Suprapubic skin (tissue), 4 donors: ENCODE measurements around the gene L1CAM. TPM values are rescaled to one million over a fixed set of nuclear protein-coding genes. Genes with fewer than 3 reads are reported as not detected.
A peak's percentile ranks its signal among the peaks of the same experiment; 100 is the strongest.

Experiments used
- DNase-seq, 2 donors: peaks; one replicate each; pipeline ENCODE4 v3.0.0-alpha.2; 2019; ENCODE audit warnings: low spot score in 2 of 2
- H3K27ac ChIP-seq: fragments of 200-600 bp; sonication (generic); one replicate; pipeline ENCODE4 v1.5.1; 2019
- H3K27me3 ChIP-seq: fragments of 200-600 bp; sonication (generic); one replicate; pipeline ENCODE4 v1.5.1; 2019
- H3K36me3 ChIP-seq: fragments of 200-600 bp; sonication (generic); one replicate; pipeline ENCODE4 v1.5.1; 2019
- H3K4me1 ChIP-seq: fragments of 200-600 bp; sonication (generic); one replicate; pipeline ENCODE4 v1.5.1; 2019
- H3K4me3 ChIP-seq: fragments of 200-600 bp; sonication (generic); one replicate; pipeline ENCODE4 v1.5.1; 2019; ENCODE audit warnings: mild to moderate bottlenecking
- H3K9me3 ChIP-seq: fragments of 200-600 bp; sonication (generic); one replicate; pipeline ENCODE4 v1.5.1; 2019
- EP300 ChIP-seq: sonication (generic); formaldehyde crosslinking; IDR thresholded peaks from one replicate; pipeline ENCODE4 v1.6.1; 2017; ENCODE audit warnings: antibody characterized with exemption
- POLR2A ChIP-seq, 2 donors: fragments of 450-650 bp; IDR thresholded peaks; one replicate each; pipeline ENCODE4 v1.6.1; 2017; ENCODE audit warnings: antibody characterized with exemption in 2 of 2, mild to moderate bottlenecking in 2 of 2, moderate library complexity in 2 of 2
- POLR2AphosphoS5 ChIP-seq, 3 donors: sonication (generic); formaldehyde crosslinking; IDR thresholded peaks; one replicate each; pipeline ENCODE4 v1.6.1; 2017; ENCODE audit warnings: antibody characterized with exemption in 3 of 3
- WGBS: methylation state at CpG from one replicate; pipeline ENCODE4 v1.1.5; 2018; 5-methylcytosine and 5-hydroxymethylcytosine counted together
- total RNA-seq, 4 donors: library from RNA; depleted of rRNA; stranded (reverse); fragments of >200 nt; gene quantifications; one replicate each; pipeline ENCODE4 v1.1.0, GENCODE V29; 2016
- TF ChIP-seq, protein P1 (sequence below), 2 donors: fragments of 200-600 bp in 1 of 2; fragments of 450-650 bp in 1 of 2; sonication (generic) in 1 of 2; IDR thresholded peaks; one replicate each; pipeline ENCODE4 v1.5.1; 2016 to 2019; ENCODE audit warnings: antibody characterized with exemption in 2 of 2, mild to moderate bottlenecking in 1 of 2, moderate library complexity in 1 of 2

L1CAM gene
- total RNA-seq, 4 donors from 2014 or later: 4.1 to 10.4 (median 8.5) TPM

DNA sequence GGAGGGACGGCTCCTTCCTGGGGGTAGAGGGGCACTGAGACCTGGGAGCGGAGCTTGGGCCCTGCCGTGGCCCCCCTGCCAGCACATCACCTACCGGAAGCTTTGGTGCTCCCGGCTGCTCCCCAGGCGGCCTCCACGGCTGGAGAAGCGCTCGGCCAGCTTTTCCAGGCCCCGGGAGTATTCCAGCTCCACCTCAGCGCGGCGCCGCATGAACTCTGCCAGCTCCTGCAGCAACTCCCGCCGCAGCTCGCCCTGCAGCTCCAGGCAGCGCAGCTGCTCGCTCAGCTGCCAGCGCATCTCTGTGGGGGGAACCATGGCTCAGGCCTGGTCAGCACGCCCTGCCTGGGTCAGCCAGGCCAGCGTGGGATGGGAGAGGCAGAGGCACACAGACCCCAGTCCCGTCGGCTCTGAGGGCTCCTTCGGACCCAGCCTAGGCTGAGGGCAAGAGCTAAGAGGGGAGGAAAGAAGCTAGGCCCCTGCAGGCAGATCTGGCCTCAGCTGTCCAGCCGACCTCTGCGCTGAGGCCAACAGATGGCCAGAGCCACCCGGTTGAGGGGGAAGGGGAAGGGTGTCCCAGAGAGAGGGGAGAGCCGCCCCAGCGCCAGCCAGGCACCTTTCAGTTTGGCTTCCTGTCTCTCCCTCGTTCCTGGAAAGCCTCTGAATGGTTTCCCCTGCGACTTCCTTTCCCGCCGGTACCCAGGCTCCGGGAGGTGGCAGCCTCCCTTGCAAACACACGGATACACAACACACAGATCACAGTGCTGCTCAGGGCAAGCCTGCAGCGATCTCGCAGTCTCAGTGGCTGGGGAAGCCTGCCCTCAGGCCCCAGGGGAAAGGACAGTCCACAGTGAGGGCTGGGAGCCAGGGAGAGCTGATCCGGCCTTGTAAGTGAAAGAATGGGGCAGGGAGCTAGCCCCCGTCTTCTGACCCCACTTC lies 35.8 kb upstream of the L1CAM start:
- DNase-seq: peak in 1 of 2 donors; percentile 59
- H3K4me1 ChIP-seq: peaks cover 33% of the 10 kb centered on the region
- peak overlapping the region; percentile 16 for H3K4me3 ChIP-seq
- H3K36me3 ChIP-seq: no peaks in the 10 kb centered on the region
- no peaks in the 10 kb centered on the region for H3K27me3 ChIP-seq
- TF ChIP-seq, protein P1, sequence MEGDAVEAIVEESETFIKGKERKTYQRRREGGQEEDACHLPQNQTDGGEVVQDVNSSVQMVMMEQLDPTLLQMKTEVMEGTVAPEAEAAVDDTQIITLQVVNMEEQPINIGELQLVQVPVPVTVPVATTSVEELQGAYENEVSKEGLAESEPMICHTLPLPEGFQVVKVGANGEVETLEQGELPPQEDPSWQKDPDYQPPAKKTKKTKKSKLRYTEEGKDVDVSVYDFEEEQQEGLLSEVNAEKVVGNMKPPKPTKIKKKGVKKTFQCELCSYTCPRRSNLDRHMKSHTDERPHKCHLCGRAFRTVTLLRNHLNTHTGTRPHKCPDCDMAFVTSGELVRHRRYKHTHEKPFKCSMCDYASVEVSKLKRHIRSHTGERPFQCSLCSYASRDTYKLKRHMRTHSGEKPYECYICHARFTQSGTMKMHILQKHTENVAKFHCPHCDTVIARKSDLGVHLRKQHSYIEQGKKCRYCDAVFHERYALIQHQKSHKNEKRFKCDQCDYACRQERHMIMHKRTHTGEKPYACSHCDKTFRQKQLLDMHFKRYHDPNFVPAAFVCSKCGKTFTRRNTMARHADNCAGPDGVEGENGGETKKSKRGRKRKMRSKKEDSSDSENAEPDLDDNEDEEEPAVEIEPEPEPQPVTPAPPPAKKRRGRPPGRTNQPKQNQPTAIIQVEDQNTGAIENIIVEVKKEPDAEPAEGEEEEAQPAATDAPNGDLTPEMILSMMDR (IDR thresholded peaks at IDR 0.05): no peak
- TF ChIP-seq POLR2A (IDR thresholded peaks at IDR 0.05) (no peak), POLR2AphosphoS5 (IDR thresholded peaks at IDR 0.05) (no peak), EP300 (no peak)
- H3K9me3 ChIP-seq: no peaks in the 10 kb centered on the region
- H3K27ac ChIP-seq: no peak overlapping the region
- 56% methylated on average over 26 of the region's 40 CpGs for WGBS

- H3K4me3 ChIP-seq: peak overlapping the region; percentile 16
- DNase-seq: no peak
- H3K4me1 ChIP-seq: peaks cover 27% of the 10 kb centered on the region
- H3K27ac ChIP-seq: no peak overlapping the region
- no peaks in the 10 kb centered on the region for H3K27me3 ChIP-seq
- 73% methylated on average over 8 of the region's 16 CpGs for WGBS
- H3K9me3 ChIP-seq: no peaks in the 10 kb centered on the region
- TF ChIP-seq, protein P1 (IDR thresholded peaks at IDR 0.05): no peak
- no peaks in the 10 kb centered on the region for H3K36me3 ChIP-seq
Observed at GRCh38 chrX:153921070-153921469, 35.1 kb upstream of the L1CAM start.

- H3K4me1 ChIP-seq: peaks cover 27% of the 10 kb centered on the region
- DNase-seq: no peak
- H3K27ac ChIP-seq: no peak overlapping the region
- WGBS: 95% methylated on average over 9 of the region's 14 CpGs
- no peaks in the 10 kb centered on the region for H3K27me3 ChIP-seq
- no peaks in the 10 kb centered on the region for H3K9me3 ChIP-seq
- TF ChIP-seq, protein P1 (IDR thresholded peaks at IDR 0.05): no peak
- TF ChIP-seq EP300: no peak
- TF ChIP-seq POLR2AphosphoS5 (IDR thresholded peaks at IDR 0.05): no peak
- no peak for TF ChIP-seq POLR2A (IDR thresholded peaks at IDR 0.05)
- H3K36me3 ChIP-seq: no peaks in the 10 kb centered on the region
- H3K4me3 ChIP-seq: no peak overlapping the region
Observed at GRCh38 chrX:153920546-153920945, 34.6 kb upstream of the L1CAM start.

DNA sequence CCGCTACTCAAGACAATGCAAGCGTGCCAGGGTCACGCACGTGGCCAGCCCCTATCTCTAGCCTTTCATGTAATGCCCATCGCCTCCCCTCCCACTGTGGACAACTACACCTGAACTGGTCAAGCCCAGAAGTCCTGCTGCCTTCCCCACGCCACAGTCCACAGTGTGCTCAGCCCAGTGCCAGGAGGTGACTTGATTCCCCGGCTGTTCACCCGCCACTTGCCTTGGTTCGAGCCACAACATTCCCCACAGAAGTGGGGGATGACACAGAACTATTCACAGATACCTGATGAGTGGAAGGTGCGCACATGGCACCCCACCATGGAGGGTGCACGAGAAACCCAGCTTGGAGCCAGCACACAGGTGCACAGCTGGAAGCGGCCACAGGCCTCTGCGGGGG lies 33.3 kb upstream of the L1CAM start:
- WGBS: 80% methylated on average over 9 of the region's 13 CpGs
- no peaks in the 10 kb centered on the region for H3K27me3 ChIP-seq
- peaks cover 20% of the 10 kb centered on the region for H3K4me1 ChIP-seq

DNA sequence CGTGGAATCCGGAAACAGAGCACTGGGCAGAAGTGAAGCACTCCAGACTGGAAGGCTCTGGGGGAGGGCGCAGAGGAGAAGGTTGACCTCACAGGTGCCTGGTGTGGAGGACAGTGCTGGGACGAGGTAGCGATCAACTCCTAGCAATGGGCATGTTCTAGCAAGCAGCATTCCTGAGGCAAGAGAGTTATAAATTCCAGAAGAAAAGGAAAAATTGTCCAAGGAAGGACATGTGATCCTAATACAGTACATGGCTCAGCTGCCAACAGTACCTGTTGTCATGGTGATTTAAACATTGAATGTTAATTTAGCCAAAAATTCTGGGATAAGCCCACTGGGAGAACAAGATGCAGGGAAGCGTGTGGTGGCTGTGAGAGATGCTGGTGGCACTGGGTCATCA lies 31.9 kb upstream of the L1CAM start:
- Histone ChIP-seq H3K4me3 (no peak overlapping the region), H3K36me3 (no peaks in the 10 kb centered on the region), H3K27ac (no peak overlapping the region), H3K4me1 (peaks cover 13% of the 10 kb centered on the region), H3K9me3 (no peaks in the 10 kb centered on the region), H3K27me3 (no peaks in the 10 kb centered on the region)
- no peak for DNase-seq
- TF ChIP-seq EP300 (no peak), POLR2AphosphoS5 (IDR thresholded peaks at IDR 0.05) (no peak), POLR2A (IDR thresholded peaks at IDR 0.05) (no peak)
- TF ChIP-seq, protein P1 (IDR thresholded peaks at IDR 0.05): no peak
- 69% methylated on average over 6 of the region's 6 CpGs for WGBS

More for the DNA sequence above, 33.3 kb upstream of the L1CAM start:
- Histone ChIP-seq H3K4me3 (no peak overlapping the region), H3K36me3 (no peaks in the 10 kb centered on the region), H3K9me3 (no peaks in the 10 kb centered on the region), H3K27ac (no peak overlapping the region)
- no peak for DNase-seq
- TF ChIP-seq POLR2A (IDR thresholded peaks at IDR 0.05): no peak
- no peak for TF ChIP-seq POLR2AphosphoS5 (IDR thresholded peaks at IDR 0.05)
- no peak for TF ChIP-seq EP300
- TF ChIP-seq, protein P1 (IDR thresholded peaks at IDR 0.05): no peak
